GM21576 (cell line): ENCODE results near the gene BRD9.

Source experiments
- ATAC-seq: cut with Tn5 transposase; IDR thresholded peaks from one replicate; pipeline ENCODE4 v1.9.1; 2021; ENCODE audit warnings: mild to moderate bottlenecking, moderate library complexity; ENCODE audit not compliant: unreplicated experiment

The BRD9 gene

DNA sequence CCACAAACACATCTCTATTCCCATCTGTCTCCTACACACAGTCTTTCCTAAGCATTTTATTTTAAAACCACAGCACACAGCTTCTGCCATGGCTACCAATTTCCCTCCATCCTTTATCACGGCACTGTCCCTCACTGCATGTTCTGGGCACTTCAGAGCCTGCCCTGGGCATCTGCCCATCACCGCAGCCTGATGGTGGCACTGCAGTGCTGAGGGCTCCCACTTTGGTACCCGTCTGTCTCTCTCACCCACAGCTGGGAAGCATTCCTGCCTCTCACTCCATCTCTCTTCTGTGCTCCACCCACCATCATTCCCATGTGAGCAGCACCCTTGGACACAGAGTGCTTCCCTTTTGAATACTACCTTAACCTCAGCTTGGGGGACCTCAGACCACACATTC is 73.5 kb downstream of the BRD9 start:
- ATAC-seq = no peak

DNA sequence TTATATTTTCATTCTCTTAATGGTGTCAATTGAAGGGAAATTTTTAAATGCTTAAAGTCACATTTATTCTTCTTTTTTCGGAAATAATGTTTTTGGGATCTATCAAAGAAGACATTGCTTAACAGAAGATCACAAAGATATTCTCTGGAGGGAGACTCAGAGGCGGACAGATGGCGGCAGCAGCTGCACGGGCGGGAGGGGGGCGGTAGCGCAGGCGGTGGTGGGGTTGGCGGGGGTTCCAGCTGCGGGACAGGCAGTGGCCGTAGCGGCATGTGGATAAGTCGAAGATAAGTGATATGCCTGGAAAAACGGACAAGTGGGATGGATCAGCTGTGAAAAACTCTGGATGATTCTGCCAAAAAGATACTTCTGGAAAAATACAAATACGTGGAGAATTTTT is 76.4 kb downstream of the BRD9 start:
- ATAC-seq = no peak

DNA sequence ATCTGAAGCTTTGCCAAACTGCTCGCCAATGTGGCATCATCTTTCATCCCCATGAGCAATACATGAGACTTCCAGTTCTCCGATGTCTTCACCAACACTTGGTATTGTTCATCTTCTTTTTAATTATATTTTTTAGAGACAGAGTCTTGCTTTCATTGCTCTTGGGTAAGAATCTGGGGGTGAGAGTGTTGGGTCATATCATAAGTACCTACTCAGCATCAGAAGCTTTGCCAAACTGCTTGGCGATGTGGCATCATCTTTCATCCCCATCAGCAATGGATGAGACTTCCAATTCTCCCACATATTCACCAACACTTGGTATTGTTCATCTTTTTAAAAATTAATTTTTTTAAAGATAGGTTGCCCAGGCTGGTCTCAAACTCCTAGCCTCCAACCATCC is 77.2 kb downstream of the BRD9 start:
- no peak for ATAC-seq
